ENCODE results near the gene GASK1A.
"Not testable (repeated sequence)": the region's sequence is repeated elsewhere in the genome, so short reads cannot be mapped to it uniquely, and the experiment has no call there.

GASK1A gene

DNA sequence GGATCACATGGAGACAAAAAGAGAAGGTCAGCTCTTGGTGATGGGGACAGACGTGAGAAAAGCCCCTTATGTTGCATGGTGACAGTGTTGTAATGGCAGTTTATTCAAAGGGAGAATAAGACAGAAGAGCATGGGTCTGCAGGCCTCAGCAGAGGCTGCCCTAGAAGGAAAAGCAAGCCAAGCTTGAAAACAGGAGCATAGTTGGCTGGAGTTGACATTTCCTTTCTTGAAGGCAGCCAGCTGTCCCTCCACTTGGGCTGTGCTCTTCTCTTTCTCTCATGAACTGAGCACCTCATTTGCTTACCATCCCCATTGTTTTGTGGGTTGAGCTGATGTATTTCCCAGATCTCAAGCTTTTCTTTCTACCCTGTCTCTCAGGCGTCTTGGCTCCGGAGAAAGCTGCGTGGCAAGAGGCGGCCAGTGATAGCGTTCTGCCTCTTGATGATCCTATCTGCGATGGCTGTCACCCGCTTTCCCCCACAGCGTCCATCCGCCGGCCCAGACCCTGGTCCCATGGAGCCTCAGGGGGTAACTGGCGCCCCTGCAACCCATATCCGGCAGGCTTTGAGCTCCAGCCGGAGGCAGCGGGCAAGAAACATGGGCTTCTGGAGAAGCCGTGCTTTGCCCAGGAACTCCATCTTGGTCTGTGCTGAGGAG is 52.9 kb downstream of the GASK1A start:
- no peak for DNase-seq (ENCODE audit: low read depth in 2 of 2)

- DNase-seq (ENCODE audit: low read depth in 2 of 2), result no peak
Measured at GRCh38 chr3:43032646-43033628, 53.8 kb downstream of the GASK1A start.

DNA sequence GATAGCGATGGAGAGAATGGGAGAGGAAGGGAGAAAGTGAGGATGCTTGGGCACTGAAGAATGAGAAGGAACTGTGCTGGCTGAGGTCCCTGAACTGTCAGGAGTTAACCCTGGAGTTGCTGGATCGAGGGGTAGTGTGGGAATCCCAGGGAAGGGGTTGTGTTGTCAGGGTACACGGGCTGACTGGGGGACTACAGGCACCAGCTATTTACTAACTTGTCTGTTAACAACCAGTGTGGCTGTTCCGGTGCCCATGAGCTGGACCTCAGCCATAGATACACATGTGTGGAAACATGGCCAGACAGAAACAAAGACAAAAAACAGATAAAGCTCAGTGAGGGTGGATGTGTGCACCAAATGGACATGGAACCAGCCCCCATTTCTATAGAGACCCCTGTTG is 55.1 kb downstream of the GASK1A start:
- no peak for DNase-seq (ENCODE audit: low read depth in 2 of 2)

- no peak for DNase-seq (ENCODE audit: low read depth in 2 of 2)
Measured at GRCh38 chr3:43034911-43035310, 55.8 kb downstream of the GASK1A start.

DNA sequence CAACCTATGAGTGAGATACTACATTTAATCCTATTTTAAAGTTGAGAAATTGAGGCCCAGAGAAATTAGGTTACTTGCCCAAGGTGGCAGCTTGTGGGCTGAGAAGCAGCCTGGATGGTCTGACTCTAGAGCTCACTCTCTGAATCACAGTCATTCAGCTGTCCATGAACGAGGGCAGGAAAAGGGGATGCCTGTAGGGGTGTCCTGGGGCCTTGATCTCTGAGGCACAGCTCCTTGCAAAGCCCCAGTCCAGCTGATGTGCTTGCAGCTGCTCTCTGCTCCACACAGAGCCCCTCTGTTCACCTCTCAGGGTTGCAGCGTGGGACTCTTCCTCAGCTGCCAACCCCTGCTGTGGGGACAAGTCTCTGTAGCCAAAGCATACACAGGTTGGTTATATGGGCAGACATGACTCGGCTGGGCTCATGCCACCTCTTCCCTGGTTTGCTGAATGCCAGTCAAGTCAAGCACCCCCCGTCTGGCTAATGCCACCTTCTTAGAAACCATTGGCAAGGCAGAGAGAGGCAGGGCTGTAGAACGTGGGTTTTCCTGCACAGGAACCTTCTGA is 56.8 kb downstream of the GASK1A start:
- DNase-seq (ENCODE audit: low read depth in 2 of 2), result no peak

DNA sequence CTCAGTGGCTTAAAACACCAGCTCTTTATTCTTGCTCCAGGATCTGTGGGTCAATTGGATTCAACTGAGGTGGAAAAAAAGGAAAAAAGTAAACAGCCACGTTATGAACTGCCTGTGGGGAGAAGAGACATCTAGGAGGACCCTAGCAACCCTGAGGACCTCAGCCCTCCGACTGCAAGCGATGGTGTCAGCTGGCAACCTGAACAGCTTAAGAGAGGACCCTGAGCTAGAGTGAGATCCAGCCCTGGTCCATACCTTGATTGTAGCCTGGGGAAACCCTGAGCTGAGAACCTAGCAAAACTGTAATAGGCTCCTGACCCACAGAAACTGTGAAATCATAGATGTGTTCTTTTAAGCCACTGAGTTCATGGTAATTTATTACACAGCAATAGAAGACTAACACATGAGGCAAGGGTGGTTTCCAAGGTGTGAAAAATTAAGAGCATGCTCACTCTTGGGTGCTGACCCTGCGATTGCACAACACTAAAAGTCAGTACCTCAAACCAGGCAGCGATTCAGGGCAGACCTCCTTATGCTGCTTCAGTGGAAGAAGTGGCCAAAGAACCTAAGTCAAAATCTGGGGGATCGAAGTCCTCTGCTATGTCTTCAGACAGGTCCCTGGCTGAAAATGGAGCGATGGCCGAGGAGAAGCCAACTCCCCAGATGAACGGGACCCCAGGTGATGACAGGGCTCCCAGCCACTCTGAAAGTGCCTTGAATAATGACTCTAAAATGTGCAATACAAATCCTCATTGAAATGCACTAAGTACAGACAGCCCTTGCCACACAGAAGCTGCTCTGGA is 57.7 kb downstream of the GASK1A start:
- no peak for DNase-seq (ENCODE audit: low read depth in 2 of 2)

- no peak for DNase-seq (ENCODE audit: low read depth in 2 of 2)
Measured at GRCh38 chr3:43038010-43038409, 58.9 kb downstream of the GASK1A start.

DNA sequence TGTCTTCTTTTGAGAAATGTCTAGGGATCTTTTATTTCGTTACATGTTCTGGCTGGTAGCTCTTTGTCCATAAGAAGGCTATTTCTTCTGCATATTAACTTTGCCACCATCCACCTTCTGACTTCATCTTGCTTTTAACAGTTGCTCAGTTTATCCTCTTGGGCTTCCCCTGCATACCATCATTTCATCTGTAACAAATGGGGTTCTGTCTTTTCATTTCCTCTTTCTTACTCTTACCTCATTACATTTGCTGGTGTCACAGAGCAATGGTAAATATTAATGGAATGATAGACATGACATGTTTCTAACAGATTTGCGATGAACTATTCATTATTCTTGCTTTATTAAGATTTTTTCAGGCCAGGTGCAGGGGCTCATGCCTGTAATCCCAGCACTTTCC is 62.4 kb downstream of the GASK1A start:
- no peak for DNase-seq (ENCODE audit: low read depth in 2 of 2)

DNA sequence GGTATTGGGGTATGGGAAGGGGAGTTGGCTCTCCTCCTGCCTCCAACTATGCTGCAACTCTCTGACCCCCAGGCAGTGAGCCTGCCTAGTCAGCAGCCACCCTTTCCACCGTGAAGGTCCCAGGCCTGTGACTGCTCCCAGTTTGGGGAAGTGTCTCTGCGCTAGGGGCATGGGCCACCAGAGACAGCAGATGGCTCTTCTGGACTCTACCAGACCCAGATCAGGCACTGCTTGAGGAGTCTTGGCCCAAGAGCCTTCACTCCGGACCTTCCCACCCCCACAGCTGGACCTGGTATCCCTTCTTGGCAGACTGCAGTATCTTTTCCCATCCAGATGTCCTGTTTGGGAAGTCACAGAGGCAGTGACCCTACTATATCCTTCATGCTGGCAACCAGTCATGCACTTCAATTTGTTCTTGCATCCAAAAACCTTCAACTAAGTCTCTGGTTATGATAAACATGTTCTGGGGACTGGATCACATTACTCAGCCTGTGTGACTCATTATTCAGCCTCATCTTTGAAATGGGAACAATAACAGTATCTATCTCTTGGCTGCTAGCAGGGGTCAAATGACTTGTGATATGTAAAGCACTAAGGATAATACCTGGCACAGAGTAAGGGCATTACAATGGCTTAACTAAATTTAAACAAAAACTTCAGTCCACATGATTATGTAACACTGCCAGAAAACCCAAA is 64.1 kb downstream of the GASK1A start:
- no peak for DNase-seq (ENCODE audit: low read depth in 2 of 2)

GRCh38 chr3:43043793-43044192 is 64.7 kb downstream of the GASK1A start:
- DNase-seq (ENCODE audit: low read depth in 2 of 2), result no peak

DNA sequence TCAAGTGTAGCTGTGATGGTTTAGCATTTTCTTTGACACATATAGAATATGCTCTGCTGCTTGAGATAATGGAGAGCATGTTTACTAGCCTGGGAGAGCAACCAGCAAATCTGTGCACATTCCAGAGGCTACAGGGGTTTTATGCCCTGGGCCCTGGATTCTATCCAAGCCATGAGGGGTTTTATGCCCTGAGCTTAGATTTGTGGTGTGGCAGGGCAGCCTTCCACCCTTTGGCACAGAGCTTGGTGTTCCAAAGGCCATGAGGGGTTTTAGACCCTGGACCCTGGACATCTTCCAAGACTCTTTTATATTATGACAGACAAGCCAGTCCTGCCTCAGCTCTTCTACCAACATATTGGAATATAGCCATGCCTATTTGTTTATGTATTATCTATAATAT is 66.0 kb downstream of the GASK1A start:
- DNase-seq (ENCODE audit: low read depth in 2 of 2), result not testable (repeated sequence)

GRCh38 chr3:43046583-43046982 is 67.5 kb downstream of the GASK1A start:
- DNase-seq (ENCODE audit: low read depth in 2 of 2), result no peak

DNA sequence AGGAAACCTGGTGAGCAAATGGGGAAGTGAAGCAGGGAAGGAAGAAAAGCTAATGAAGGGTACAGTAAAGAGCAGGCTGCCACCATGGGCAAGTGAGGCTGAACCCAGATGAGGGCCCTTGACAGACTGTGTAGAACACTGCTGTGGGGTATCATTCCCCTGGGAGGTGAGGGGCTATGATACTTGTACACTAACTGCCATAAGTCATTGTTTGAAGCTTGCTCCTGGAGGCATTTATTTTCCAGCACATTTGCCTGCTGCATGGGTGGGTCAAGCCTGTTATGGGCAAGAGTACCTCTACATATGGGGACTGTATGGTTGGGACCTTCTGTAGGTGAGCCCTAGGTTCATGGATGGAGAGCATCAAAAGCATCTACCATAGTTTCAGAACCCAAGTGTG is 69.4 kb downstream of the GASK1A start:
- no peak for DNase-seq (ENCODE audit: low read depth in 2 of 2)

GRCh38 chr3:43053291-43053690 is 74.2 kb downstream of the GASK1A start:
- DNase-seq (ENCODE audit: low read depth in 2 of 2), result no peak

DNA sequence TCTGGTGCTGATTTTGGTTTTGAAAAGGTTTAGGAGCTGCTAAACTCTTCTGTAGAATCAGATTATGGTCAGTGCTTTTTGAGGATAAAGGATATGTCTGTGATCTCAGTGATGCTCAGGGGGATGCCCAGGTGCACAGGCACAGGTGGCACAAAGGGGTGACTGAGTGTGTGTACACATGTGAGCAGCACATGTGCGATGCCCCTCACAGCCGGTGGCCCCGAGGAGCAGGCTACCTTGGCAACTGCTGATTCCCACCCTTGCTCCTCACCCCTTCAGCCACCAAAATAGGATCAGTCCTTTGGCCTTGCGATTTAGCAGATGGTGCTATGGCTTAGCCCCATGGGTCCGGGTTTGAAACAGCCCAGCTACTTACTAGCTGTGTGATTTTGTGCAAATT is 75.6 kb downstream of the GASK1A start:
- DNase-seq (ENCODE audit: low read depth in 2 of 2), result no peak

GRCh38 chr3:43055393-43055792 is 76.3 kb downstream of the GASK1A start:
- DNase-seq (ENCODE audit: low read depth in 2 of 2), result no peak

GRCh38 chr3:43055806-43056770 is 77.0 kb downstream of the GASK1A start:
- no peak for DNase-seq (ENCODE audit: low read depth in 2 of 2)

DNA sequence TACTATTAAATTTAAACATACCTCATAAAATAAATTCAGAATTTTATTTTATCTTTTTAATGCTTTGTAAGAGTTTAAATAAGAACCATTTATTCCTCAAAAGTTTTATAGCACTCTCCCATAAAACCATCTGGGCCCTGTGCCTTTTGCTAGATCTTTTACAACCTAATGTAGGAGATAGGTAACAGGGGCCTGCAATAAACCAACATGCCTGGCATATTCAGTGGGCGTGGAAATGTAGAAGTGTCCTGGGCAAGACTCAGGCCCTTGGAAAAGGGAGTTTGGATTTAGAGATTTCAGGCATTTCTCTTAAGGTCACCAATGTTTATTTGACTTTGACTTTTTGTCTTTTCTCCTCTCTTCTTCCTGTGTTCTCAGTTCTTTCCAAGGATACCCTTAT is 80.3 kb downstream of the GASK1A start:
- DNase-seq (ENCODE audit: low read depth in 2 of 2), result no peak

DNA sequence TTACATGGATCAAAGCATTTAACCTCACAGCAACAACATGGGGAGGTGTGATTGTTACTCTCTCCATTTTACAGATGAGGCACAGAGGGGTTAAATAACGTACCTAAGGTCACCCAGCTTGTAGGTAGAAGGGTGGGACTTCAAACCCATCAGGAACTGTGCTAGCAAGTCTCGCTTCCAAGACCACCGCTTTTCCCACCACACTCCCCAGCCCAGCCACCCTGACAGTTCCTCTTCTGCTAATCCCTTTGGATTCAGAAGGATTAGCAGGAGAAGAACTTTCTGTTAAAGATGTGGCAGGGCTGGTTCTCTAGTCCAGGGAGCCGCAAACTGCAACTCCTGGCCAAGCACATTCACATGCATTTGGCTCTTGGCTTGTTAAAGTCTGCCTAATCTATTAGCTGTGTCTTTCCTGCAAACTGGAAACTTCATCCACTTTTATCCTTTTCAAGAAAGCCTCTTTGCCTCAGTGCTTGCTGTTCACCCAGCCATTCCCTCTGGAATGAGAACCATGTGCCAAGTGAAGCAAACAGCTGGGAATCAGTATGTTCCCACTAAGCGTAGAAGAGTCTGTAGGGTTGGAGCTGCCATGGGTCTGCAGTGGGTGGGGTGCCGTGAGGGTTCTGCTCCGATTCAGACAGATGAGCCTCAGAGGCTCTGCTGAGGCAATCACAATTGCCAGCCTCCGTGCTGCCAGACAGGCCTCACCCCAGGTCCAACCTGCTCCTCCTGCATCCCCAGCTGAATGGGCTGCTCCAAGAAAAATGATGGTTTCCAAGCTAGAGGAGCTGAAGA is 82.2 kb downstream of the GASK1A start:
- no peak for DNase-seq (ENCODE audit: low read depth in 2 of 2)
